Measurements from ENCODE around the gene PDHX. TPM values are rescaled to one million over a fixed set of nuclear protein-coding genes. Genes with fewer than 3 reads are reported as not detected.

PDHX gene
- total RNA-seq, 6 experiments from 2014 or later: 21.3 to 31.3 (median 28.8) TPM

GRCh38 chr11:34916843-34917770 lies 689 bp downstream of the PDHX start:
- H3K27me3 ChIP-seq: no peaks in the 10 kb centered on the region
- intact Hi-C loops (cut with DNase I): no loop called here
- no peaks in the 10 kb centered on the region for H3K36me3 ChIP-seq
- peak overlapping the region; percentile 90 to 97 (median 93) for H3K27ac ChIP-seq
- H3K4me1 ChIP-seq: peaks cover 0 to 19% (median 8%) of the 10 kb centered on the region in 4 donors
- no peaks in the 10 kb centered on the region for H3K9me3 ChIP-seq
- TF ChIP-seq POLR2A (IDR thresholded peaks at IDR 0.05): no peak
- no peak for TF ChIP-seq CTCF (IDR thresholded peaks at IDR 0.05)
- peak overlapping the region; percentile 50 to 97 (median 81) for H3K4me3 ChIP-seq
- 14% methylated on average over 21 of the region's 23 CpGs for WGBS (ENCODE audit: insufficient coverage, low coverage, low lambda C conversion rate, missing lambda C conversion rate)
- DNase-seq (no peak), ATAC-seq (peak; percentile 11 to 29 (median 20))

GRCh38 chr11:34921156-34921555 lies 4.7 kb downstream of the PDHX start:
- Histone ChIP-seq H3K27ac (no peak overlapping the region), H3K4me1 (peaks cover 0 to 40% (median 17%) of the 10 kb centered on the region in 4 donors), H3K36me3 (no peaks in the 10 kb centered on the region), H3K4me3 (no peak overlapping the region), H3K27me3 (no peaks in the 10 kb centered on the region), H3K9me3 (no peaks in the 10 kb centered on the region)
- no peak for TF ChIP-seq POLR2A (IDR thresholded peaks at IDR 0.05)
- no peak for TF ChIP-seq CTCF (IDR thresholded peaks at IDR 0.05)
- WGBS (ENCODE audit: insufficient coverage, low coverage, low lambda C conversion rate, missing lambda C conversion rate): 91% methylated on average over 4 of the region's 4 CpGs
- DNase-seq: no peak
- intact Hi-C loops (cut with DNase I): loop anchor here in 1 of 2 donors (10.0 kb wide), 1 partner anchor 324 kb away; no protein-coding TSS in a partner anchor
- ATAC-seq: no peak

- Histone ChIP-seq H3K9me3 (no peaks in the 10 kb centered on the region), H3K27me3 (no peaks in the 10 kb centered on the region), H3K27ac (peak overlapping the region in 2 of 3 donors; percentile 6 to 18), H3K4me3 (no peak overlapping the region), H3K4me1 (peaks cover 0 to 44% (median 8%) of the 10 kb centered on the region in 4 donors), H3K36me3 (no peaks in the 10 kb centered on the region)
- peak in 3 of 4 donors; percentile 22 to 52 (median 46) for ATAC-seq
- 32% methylated on average over 3 of the region's 3 CpGs for WGBS (ENCODE audit: insufficient coverage, low coverage, low lambda C conversion rate, missing lambda C conversion rate)
- intact Hi-C loops (cut with DNase I): loop anchor here in 1 of 2 donors (10.0 kb wide), 1 partner anchor 320 kb away; no protein-coding TSS in a partner anchor
- TF ChIP-seq CTCF (IDR thresholded peaks at IDR 0.05) (no peak), POLR2A (IDR thresholded peaks at IDR 0.05) (no peak)
- DNase-seq: no peak
Observed at GRCh38 chr11:34924714-34925113, 8.3 kb downstream of the PDHX start.

- DNase-seq: no peak
- intact Hi-C loops (cut with DNase I): loop anchor here in 1 of 2 donors (10.0 kb wide), 1 partner anchor 319 kb away; no protein-coding TSS in a partner anchor
- H3K9me3 ChIP-seq: no peaks in the 10 kb centered on the region
Observed at GRCh38 chr11:34926101-34926830, 9.8 kb downstream of the PDHX start.

More at GRCh38 chr11:34926101-34926830, 9.8 kb downstream of the PDHX start:
- Histone ChIP-seq H3K36me3 (no peaks in the 10 kb centered on the region), H3K27ac (no peak overlapping the region), H3K27me3 (no peaks in the 10 kb centered on the region), H3K4me1 (peaks cover 0 to 52% (median 8%) of the 10 kb centered on the region in 4 donors), H3K4me3 (no peak overlapping the region)
- ATAC-seq: peak; percentile 66 to 80 (median 76)
- TF ChIP-seq POLR2A (IDR thresholded peaks at IDR 0.05) (no peak), CTCF (IDR thresholded peaks at IDR 0.05) (peak; percentile 62 to 83 (median 74))
- WGBS (ENCODE audit: insufficient coverage, low coverage, low lambda C conversion rate, missing lambda C conversion rate): 4% methylated on average over 2 of the region's 2 CpGs

Measured in right lobe of liver (tissue), 6 donors.